A549 (cell line): Measurements from ENCODE around the gene ZBTB12.

Experiments
- CTCF ChIP-seq: fragments of >200 bp; sonication (Bioruptor Twin); formaldehyde crosslinking; IDR thresholded peaks from 3 replicates; pipeline ENCODE4 v1.5.1; 2016
- HOXA7 ChIP-seq: fragments of 250-450 bp; sonication (Bioruptor Pico); IDR thresholded peaks from 2 replicates; pipeline ENCODE4 v1.5.0; 2020; ENCODE audit warnings: mild to moderate bottlenecking, moderate library complexity
- RAD21 ChIP-seq, 2 experiments: fragments of >200 bp in 1 of 2; sonication (Bioruptor Twin) in 1 of 2; formaldehyde crosslinking in 1 of 2; IDR thresholded peaks in 1 of 2; conservative IDR thresholded peaks in 1 of 2; 2 replicates in 1 of 2; 3 replicates in 1 of 2; pipeline ENCODE4 v1.6.1; 2012 to 2018; ENCODE audit warnings: inconsistent platforms in 1 of 2
- TF ChIP-seq, protein P1 (sequence below): IDR thresholded peaks from 2 replicates; pipeline ENCODE4 v1.6.1; 2012

DNA sequence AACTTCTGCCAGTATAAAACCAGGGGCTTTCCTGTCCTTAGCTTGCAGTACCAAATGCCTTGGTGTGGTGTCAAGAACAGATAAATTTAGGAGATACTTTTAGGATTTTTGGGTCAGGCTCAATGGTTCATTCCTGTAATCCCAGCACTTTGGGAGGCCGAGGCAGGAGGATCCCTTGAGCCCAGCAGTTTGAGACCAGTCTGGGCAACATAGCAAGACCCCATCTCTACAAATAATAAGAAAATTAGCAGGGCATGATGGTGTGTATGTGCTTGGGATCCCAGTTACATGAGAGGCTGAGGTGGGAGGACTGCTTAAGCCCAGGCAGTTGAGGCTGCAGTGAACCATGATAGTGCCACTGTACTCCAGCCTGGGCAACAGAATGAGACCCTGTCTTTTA lies 3.2 kb upstream of the ZBTB12 start:
- no peak for TF ChIP-seq HOXA7
- TF ChIP-seq CTCF: no peak
- TF ChIP-seq, protein P1, sequence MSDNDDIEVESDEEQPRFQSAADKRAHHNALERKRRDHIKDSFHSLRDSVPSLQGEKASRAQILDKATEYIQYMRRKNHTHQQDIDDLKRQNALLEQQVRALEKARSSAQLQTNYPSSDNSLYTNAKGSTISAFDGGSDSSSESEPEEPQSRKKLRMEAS: no peak
- no peak for TF ChIP-seq RAD21 (conservative IDR thresholded peaks at IDR 0.05 in 1 of 2, IDR thresholded peaks at IDR 0.05 in 1 of 2)
